IMR-90 (cell line): Measurements from ENCODE around the gene POLR3G.

ENCODE experiments used
- CEBPB ChIP-seq: IDR thresholded peaks from 2 replicates; pipeline ENCODE4 v1.6.1; 2012; ENCODE audit warnings: low read depth, low read length, improper control_type of control experiment
- CHD1 ChIP-seq: IDR thresholded peaks from 2 replicates; pipeline ENCODE4 v1.6.1; 2012; ENCODE audit warnings: low read depth, low read length, improper control_type of control experiment
- CTCF ChIP-seq: conservative IDR thresholded peaks from 2 replicates; pipeline ENCODE4 v1.5.1; 2012; ENCODE audit warnings: mild to moderate bottlenecking, low read depth, low read length, improper control_type of control experiment
- FOS ChIP-seq: fragments of 150-350 bp; IDR thresholded peaks from 2 replicates; pipeline ENCODE4 v1.6.1; 2016; ENCODE audit warnings: low read depth, low read length
- MAFK ChIP-seq: IDR thresholded peaks from 2 replicates; pipeline ENCODE4 v1.6.1; 2012; ENCODE audit warnings: low read depth, low read length, improper control_type of control experiment
- MXI1 ChIP-seq: IDR thresholded peaks from 2 replicates; pipeline ENCODE4 v1.6.1; 2012; ENCODE audit warnings: low read depth, mild to moderate bottlenecking, low read length, moderate library complexity, borderline replicate concordance
- POLR2A ChIP-seq: IDR thresholded peaks from 2 replicates; pipeline ENCODE4 v1.6.1; 2012; ENCODE audit warnings: mild to moderate bottlenecking, low read depth, low read length
- RAD21 ChIP-seq: IDR thresholded peaks from 2 replicates; pipeline ENCODE4 v1.6.1; 2012; ENCODE audit warnings: low read length, improper control_type of control experiment
- RCOR1 ChIP-seq: IDR thresholded peaks from 2 replicates; pipeline ENCODE4 v1.6.1; 2012; ENCODE audit warnings: mild to moderate bottlenecking, low read length, improper control_type of control experiment; ENCODE audit not compliant: insufficient replicate concordance
- RFX5 ChIP-seq: IDR thresholded peaks from 2 replicates; pipeline ENCODE4 v1.8.0; 2012; ENCODE audit warnings: low read depth, mild to moderate bottlenecking, low read length, moderate library complexity
- USF2 ChIP-seq: fragments of 150-350 bp; IDR thresholded peaks from 2 replicates; pipeline ENCODE4 v1.6.1; 2017; ENCODE audit warnings: mild to moderate bottlenecking, antibody characterized with exemption, low read length, low read depth
- TF ChIP-seq, protein P1 (sequence below): fragments of 150-350 bp; IDR thresholded peaks from 2 replicates; pipeline ENCODE4 v1.6.1; 2016; ENCODE audit warnings: low read depth, mild to moderate bottlenecking, low read length, moderate library complexity, borderline replicate concordance

DNA sequence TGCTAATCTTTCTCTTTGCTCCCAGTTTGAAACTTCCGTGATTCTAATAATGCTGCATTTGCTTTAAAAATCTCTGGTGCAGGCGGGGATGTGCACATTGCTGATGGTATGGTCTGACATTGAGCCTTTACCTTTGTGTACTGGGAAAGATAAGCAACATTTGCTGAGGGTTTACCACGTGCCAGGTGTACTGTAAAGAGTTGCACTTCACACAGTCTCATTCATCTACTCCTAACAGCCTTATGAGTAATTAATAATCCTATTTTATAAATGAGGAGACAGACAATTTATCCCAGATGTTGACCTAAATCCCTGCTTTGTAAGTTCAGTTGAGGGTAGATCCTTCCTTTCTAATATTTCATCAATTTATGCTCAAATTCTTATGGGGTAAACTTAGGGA, 83.2 kb downstream of the POLR3G start:
- TF ChIP-seq CTCF (no peak), MXI1 (no peak), POLR2A (no peak), RAD21 (no peak), CEBPB (no peak), FOS (no peak), RFX5 (no peak), CHD1 (no peak), MAFK (no peak), RCOR1 (no peak), USF2 (no peak)
- TF ChIP-seq, protein P1, sequence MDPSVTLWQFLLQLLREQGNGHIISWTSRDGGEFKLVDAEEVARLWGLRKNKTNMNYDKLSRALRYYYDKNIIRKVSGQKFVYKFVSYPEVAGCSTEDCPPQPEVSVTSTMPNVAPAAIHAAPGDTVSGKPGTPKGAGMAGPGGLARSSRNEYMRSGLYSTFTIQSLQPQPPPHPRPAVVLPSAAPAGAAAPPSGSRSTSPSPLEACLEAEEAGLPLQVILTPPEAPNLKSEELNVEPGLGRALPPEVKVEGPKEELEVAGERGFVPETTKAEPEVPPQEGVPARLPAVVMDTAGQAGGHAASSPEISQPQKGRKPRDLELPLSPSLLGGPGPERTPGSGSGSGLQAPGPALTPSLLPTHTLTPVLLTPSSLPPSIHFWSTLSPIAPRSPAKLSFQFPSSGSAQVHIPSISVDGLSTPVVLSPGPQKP, result no peak
